Measurements from ENCODE around the gene MAP1LC3A.
A peak's percentile ranks its signal among the peaks of the same experiment; 100 is the strongest.
"Not testable (repeated sequence)": the region's sequence is repeated elsewhere in the genome, so short reads cannot be mapped to it uniquely, and the experiment has no call there.

Gene MAP1LC3A

DNA sequence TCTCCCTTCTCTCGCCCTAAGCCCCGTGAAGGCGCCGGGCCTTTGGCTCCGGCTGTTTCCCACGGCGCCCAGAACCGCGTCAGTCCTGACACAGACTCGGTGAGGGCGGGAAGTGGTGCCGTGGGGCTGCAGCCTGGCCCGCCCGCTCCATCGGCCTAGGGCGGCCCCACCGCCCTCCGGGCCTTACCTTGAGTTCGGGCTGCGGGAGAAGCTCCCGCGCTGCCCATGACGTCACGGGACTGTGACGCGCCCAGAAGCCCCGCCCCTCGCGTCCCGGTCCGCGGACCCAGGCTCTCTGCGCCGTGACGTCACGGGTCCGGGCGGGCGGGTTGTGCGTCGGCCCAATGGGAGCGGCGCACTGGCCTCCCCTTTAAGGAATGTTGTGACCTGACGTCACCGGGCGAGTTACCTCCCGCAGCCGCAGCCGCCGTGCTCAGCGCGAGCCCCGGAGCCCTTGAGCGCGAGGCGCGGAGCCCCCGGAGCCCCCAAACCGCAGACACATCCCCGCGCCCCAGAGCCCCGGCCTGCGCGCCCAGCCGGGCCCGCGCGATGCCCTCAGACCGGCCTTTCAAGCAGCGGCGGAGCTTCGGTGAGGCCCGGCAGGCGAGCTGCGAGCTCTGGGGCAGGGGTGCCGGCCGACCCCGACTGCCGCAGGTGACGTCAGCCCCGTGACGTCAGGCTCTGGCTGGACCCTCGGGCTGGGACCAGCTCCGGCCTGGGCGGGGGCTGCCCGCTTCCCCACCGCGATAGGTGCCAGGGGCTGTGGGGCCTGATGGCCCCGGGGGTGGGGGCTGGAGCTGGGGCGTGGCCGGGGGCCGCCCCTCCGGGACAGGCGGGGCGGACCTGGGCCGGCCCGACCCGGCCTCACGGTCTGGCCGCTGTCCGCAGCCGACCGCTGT lies at the start of gene MAP1LC3A:
Gene MAP1LC3A (plus strand): TSS at position 399 of the 899 bp plus-strand sequence. CDS start 151 bp downstream, at position 550.
- no peak for DNase-seq

DNA sequence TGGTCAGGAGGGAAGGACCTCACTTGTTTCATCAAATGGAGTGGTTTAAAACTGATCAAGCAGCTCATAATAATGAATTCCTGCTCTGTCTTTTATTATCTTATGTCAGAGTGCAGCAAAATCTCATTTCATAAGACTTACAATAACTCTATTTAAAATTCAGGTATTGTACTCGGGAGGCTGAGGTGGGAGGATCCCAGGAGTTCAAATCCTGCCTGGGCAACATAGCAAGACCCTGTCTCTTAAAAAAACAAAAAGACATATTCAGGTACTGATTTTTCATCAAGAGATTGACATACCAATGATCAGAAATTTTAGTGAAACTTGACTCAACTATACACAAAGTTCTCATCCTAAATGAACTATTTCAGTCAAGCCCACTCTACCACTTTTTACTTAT lies 47.9 kb upstream of the MAP1LC3A start:
- no peak for DNase-seq

DNA sequence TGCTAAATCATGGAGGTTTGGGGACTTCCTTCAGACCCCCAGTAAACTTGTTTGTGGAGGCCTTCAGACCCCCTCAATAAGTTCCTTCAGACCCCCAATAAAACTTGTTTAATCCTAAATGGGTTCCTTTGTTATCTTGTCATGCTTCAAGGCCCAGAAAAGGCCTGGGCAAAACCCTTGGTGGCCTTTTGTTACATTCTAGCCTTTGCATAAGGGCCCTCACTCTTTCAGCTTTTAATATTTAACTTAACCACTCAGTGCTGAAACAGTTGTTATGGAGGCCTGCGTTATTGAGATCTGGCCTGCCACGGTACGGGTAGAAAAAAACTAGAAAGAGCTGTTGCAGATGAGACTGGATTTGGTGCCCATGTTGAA lies 46.6 kb upstream of the MAP1LC3A start:
- no peak for DNase-seq

DNA sequence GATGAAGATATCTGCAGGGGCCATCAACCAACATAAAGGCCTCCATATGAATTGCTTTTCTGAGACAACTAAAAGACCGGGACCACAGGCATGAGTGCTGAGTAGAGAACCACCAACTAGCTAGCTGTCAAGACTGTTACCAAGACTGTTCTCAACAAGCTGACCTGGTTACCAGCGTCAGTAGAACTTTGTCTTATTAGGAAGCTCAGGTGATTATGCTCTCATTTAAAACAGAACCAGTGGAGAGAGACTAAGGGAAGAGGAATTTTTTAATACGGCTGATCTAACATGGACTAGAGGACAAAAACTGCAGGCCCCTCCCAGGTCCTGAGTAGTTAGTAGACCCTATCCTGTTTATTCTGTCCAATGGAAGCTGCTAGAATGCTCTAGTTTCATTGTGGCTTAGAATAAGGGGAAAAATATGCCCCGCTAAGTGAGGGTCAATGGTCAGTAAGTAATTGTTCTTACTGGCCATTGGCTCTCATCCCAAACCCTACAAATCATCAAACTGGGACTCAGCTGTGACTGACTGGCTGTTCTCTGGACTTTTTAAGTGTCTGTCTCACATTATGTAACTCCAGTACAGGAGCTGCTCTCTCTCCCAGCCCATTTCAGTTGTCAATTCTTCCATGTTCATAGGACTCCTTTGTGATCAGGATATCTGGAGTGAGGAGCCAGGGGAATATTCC lies 46.1 kb upstream of the MAP1LC3A start:
- no peak for DNase-seq

DNA sequence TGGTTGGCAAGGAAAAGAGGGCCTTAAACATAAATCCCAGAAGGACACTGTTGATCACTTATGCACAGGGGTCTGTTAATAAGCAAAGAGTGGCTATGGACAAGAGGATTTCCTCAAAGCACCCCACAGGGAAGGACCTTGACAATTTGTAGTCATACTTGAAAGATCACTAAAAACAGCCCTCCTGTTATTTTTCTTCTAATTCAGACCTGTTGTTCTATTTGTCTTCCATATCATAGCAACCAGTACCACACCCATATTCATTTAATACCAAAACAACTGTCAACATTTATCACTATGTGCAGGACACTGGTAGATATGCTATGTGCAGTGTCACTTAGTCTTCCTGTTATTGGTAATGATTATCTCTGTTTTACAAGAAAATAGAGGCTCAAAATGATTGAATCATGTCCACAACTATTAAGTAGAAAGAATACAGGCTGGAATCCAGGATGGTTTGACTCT lies 45.5 kb upstream of the MAP1LC3A start:
- no peak for DNase-seq

DNA sequence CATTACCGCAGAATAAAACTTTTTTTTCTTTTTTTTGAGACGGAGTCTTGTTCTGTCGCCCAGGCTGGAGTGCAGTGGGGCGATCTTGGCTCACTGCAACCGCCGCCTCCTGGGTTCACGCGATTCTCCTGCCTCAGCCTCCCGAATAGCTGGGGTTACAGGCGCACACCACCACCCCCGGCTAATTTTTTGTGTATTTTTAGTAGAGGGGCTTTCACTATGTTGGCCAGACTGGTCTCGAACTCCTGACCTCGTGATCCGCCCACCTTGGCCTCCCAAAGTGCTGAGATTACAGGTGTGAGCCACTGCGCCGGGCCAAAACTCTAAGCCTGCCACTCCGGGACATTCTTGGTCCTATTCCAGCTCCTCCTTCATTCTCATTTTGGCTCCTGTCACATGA lies 44.5 kb upstream of the MAP1LC3A start:
- DNase-seq, result not testable (repeated sequence)

DNA sequence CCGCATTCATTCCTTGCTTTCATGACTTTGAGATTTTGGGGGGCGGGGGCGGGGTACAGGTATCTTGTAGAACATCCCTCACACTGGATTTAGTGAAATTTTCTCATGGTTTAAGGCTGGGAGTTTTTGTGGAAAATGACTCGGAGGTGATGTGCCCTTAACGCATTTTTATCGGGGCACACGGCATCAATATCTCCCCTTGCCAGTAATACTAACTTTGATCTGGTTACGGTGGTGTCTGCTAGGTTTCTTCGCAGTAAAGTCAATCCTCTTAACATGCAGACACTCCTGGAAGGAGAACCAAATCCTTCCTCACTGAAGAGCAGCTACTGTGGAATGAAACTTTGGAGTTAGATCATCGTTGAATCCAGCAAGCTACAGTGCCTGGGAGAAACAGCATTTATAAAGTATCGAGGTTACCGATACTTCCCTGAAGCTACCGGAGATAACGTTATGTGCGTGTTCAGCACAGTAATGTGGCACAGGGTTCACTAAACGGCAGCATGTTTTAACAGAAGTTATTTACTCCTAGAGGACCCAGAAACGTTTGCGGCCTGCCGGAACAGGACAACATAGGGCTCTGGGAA lies 43.5 kb upstream of the MAP1LC3A start:
- DNase-seq, result no peak

DNA sequence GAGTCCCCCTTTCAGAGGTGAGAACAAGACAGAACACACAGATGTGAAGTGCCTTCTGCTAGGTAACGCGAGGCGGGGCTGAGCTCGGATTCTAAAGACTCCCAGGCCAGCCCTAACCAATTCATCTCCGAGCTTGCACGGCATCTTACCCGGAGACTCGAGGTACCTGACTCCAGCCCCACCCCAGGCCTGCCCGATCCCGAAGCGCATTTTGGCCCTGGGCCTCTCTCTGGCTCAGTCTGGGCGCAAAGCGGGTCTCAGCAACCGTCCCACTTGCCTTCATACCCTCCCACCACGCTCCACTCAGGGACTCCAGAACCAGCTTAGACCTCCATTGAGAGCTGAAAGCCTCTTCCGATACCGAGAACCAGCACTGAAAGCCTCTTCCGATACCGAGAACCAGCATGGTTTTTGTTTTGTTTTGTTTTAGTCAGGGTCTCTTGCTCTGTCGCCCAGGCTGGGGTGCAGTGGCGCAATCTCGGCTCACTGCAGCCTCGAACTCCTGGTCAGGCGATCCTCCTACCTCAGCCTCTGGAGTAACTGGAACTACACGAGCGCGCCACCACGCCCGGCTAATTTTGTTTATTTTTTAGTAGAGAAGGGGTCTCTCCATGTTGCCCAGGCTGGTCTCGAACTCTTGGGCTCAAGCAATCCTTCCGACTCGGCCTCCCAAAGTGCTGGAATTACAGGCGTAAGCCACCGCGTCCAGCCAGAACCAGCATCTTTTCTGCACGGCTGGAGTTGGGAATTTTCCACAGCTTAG lies 42.9 kb upstream of the MAP1LC3A start:
- peak; percentile 72 for DNase-seq

DNA sequence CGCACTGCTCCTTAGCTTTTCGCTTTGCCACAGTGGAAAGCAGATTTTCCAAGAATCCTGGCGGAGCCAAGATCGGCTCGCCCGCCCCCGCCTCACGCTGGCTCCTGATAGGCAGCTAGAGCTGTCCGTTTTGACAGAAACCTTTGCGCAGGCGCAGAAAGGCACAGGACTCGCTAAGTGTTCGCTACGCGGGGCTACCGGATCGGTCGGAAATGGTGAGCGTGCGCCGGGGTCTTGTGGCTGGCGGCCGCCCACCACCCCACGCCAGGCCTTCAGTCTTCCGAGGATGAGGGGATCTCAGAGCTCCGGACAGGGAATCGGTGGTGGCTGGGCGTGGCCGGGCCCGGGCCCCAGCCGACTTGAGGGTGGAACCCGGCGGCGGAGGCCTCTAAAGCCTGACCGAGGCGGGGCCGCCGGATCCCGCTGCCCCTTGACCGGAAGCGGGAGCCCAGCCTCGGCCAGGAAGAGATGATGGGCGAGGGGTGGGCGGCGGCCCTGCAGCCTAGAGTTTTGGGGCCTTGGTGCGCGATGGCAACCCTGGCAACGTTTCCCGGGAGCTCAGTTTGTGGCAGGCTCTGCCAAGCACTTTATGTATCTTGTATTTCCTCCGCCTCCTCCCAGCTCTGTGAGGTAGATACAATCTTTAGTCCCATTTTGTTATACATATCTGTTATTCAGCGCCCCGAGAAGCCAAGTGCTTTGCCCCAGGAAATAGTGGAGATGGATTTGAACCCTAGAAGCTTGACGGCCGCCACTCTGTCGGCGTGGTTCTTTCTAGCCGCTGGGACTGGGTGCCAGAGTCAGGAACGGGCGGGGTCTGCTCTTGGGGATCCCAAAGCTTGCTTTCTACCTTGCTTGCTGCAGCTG lies 42.0 kb upstream of the MAP1LC3A start, which contains the start of gene DYNLRB1:
Gene DYNLRB1 (plus strand): TSS at position 176 of the 867 bp plus-strand sequence. CDS start 37 bp downstream, at position 213.
- peak; percentile 96 for DNase-seq

DNA sequence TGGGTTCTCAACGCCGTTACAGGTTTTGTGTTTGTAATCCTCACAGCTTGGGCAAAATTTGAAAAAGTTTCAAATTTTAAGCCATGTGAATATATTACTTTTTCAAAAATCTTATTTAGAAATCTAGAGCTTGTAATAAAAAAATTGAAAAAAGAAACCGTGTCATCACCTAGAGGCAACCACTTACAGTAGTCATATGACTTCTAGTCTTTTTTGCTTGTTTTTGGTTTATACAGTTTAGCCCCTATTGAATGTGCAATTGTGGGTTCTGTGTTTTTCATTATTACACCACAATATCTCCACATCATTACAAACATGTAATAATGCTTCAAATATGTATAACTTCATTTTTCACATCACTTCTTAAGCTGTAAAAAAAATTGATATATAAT lies 41.4 kb upstream of the MAP1LC3A start:
- DNase-seq, result no peak

DNA sequence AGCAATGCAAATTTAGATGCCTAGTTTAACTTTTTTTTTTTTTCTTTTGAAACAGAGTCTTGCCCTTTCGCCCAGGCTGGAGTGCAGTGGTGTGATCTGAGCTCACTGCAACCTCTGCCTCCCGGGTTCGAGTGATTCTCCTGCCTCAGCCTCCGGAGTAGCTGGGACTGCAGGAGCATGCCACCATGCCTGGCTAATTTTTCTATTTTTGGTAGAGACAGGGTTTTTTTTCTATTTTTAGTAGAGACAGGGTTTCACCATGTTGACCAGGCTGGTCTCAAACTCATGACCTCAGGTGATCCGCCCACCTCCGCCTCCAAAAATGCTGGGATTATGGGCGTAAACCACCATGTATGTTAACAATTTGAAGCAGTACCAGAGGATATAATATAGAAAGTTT lies 39.7 kb upstream of the MAP1LC3A start:
- DNase-seq, result not testable (repeated sequence)

DNA sequence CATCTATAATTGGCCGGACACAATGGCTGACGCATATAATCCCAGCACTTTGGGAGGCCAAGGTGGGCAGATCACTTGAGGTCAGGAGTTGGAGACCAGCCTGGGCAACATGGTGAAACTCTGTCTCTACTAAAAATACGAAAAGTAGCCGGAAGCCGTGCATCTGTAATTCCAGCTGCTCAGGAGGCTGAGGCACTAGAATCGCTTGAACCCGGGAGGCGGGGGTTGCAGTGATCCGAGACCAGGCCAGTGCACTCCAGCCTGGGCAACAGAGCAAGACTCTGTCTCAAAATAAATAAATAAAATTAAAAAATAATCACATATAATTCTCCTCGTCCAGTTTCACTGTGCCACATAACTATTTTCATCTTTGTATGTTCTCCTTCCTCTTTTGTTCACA lies 38.7 kb upstream of the MAP1LC3A start:
- not testable (repeated sequence) for DNase-seq

DNA sequence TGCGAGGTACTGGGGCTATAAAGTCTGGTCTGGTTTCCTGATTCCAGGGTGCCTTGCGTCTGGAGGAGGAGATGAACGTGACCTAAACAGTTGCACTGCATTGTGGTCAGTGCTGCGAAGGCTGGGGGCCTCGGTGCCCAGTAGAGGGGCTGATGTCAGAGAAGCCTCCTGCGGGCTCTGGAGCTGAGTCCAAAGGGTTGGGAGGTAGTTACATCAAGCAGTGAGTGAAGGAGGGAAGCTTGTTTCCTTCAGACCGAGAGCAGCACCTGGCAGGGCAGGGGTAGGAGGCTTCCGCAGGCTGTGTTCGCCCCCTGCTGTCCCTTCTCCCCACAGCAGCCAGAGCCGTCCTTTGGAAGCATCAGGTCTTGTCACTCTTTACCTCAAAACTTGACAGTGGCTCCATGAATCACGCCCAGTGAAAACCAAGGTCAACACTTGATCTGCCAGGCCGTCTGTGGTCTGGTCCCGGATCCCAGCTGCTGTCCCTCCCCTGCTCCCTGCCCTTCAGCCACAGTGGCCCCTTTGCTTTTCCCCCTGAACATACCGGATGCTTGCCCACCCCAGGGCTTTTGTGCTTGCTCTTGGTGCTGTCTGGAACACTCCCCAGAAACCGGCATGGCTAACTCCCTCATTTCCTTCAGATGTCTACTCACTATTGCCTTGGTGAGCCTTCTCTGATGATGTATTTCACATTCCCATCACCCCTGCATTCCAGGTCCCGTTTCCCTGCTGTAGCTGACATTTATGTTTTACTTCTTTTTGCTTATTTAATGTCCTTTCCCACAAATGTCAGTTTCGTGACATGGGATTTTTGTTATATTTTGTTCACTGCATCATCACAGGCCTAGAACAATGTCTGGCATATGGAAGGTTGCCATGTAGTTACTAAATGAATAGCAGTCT lies 35.3 kb upstream of the MAP1LC3A start:
- peak; percentile 41 for DNase-seq

DNA sequence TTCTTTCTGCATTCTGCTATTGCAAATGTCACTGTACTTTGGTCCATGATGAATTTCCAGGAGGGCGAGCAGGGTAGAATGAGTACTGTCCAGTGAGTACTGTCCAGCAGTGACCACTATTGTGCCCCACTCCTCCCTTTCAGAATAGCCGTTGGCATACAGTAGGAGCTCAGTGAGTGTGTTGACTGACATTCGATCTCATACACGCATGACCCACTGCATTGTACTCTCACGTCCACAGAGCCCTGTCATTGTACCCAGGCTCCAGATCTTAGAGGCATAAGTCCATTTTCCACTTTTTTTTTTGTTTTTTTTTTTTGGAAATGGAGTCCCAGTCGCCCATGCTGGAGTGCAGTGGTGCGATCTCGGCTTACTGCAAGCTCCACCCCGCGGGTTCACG lies 34.1 kb upstream of the MAP1LC3A start:
- DNase-seq, result no peak

DNA sequence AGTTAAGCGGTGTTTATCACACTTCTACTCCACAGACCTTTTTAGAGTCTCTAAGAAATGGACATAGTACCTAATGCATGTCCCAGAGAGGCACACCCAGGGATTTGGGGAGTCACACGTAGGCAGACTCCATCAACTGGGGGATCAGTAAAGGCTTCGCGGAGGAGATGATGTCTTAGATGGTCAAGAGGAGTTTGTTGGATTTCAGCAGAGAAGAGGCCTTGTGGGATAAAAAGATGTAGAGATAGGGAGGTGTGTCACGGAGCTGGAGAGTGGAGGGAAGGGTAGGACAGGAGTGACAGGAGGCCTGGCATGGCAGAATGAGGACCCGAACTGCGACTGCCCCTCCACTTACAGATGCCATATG lies 33.2 kb upstream of the MAP1LC3A start:
- DNase-seq, result no peak

DNA sequence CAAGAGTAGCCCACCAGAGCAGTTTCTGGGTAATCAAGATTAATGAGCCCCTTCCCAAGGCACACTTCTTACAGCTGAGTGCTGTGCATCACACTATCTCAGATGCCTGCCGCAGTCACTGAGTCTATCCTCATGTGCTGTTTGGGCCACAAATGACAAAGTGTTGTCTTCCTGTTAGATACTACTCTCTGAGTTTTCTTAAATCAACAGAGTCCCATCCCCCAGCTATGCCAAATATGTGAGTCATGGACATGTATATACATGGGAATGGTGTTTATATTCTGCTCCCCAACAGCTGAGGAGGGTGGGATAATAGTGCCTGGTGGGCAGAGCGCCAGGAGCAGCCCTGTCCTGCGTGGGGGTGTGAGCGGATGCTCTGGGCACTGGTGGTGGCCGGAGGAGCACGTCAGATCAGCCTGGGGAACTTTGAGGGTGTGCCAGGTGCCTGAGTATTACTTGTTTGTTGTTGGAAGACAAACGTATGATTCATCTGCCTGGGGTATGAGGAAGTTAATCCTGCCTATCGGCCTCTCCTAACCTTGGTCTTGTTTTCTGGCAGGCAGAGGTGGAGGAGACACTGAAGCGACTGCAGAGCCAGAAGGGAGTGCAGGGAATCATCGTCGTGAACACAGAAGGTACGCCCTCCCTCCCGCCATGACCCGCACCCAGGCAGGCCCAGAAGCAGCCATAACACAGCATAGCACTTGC lies 32.7 kb upstream of the MAP1LC3A start:
- peak; percentile 41 for DNase-seq

DNA sequence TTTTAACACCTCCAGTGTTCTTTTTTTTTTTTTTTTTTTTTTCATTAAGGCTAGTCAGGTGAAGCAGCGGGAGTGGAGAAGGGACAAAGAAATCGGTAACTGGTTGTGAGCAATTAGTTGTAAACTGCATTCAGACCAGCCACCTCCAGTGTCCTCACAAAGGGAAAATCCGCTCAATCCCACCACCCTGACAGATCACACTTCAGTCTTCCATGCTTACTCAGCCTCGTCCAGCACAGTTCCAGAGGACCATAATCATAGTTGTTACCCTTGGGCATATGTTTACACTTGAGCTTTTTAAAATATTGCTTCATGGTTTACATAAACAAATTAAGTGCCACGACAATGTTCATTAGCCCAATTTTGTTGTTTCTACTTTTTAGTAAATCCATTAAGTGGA lies 32.1 kb upstream of the MAP1LC3A start:
- no peak for DNase-seq

DNA sequence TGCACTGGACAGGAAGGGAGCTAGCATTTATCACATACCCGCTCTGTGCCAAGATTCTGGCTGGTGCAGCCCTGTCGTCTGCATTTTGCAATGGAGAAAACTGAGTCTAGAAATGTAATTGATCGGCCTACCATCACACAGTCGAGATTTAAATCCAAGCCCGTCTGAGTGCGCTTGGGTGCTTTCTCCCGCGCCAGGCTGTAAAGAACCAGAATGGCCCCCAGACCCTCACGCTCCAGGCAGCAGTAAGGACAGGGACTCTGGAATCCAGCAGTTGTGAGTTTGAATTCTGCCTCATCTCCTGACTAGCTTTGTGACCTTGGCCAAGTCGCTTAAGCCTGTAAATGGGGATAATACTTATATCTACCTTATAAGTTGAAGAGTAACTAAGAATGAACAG lies 31.5 kb upstream of the MAP1LC3A start:
- DNase-seq, result no peak

DNA sequence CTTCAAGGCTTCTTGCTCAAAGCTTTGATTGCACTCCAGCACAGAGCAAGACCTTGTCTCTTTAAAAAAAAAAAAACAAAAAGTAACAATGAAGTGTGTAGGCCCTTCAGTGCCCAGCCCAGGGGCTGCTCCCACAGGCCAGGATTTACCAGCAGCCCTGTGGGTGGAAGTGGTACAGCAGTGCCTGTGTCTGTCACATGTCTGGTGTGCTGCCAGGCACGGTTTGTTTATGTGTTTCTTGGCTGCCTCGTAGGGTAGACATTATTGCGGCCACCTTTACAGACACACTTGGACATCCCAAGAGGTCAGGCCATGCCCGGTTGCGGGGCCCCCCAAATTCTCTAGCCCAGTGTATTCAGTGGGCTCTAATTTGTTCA lies 29.6 kb upstream of the MAP1LC3A start:
- DNase-seq, result no peak

DNA sequence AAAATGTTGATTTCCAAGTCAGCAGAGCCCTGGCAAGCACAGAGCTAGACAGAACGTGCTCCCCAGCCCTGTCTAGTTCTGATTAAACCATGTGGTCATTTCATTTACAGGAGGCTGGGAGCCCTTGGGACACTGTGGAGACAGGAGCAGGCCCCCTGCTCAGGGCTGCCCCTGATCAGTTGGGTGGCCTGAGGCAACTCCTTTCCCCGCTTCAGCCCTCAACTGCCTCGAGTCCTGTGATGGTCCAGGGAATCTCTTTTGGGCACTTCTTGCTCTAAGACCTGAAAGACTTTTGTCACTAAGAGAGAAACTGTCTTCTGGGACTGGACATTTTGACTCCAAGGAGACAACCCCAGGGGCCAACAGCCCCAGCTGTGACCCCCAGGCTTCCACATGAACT lies 28.8 kb upstream of the MAP1LC3A start:
- DNase-seq, result no peak
